GM19238 (cell line): ENCODE measurements around the gene EPHB2.
"Not testable (repeated sequence)": the region's sequence is repeated elsewhere in the genome, so short reads cannot be mapped to it uniquely, and the experiment has no call there.

Experiments
- DNase-seq: peaks from one replicate; pipeline ENCODE4 v3.0.0; 2011; ENCODE audit warnings: low spot score; ENCODE audit not compliant: insufficient read length

EPHB2 gene

GRCh38 chr1:22691031-22691753 lies 19.4 kb upstream of the EPHB2 start:
- no peak for DNase-seq

GRCh38 chr1:22694172-22694571 lies 16.5 kb upstream of the EPHB2 start:
- no peak for DNase-seq

- DNase-seq = no peak
These were observed 14.0 kb upstream of the EPHB2 start for GRCh38 chr1:22696610-22697009.

GRCh38 chr1:22697980-22698379 lies 12.7 kb upstream of the EPHB2 start:
- DNase-seq = no peak

- no peak for DNase-seq
These were observed 10.7 kb upstream of the EPHB2 start for GRCh38 chr1:22699681-22700520.

GRCh38 chr1:22702296-22703085 lies 8.1 kb upstream of the EPHB2 start:
- no peak for DNase-seq

GRCh38 chr1:22704440-22705067 lies 6.1 kb upstream of the EPHB2 start:
- DNase-seq = peak; percentile 77

- DNase-seq = no peak
These were observed 5.1 kb upstream of the EPHB2 start for GRCh38 chr1:22705586-22705985.

- DNase-seq = not testable (repeated sequence)
These were observed 4.5 kb upstream of the EPHB2 start for GRCh38 chr1:22706100-22706499.

GRCh38 chr1:22708777-22709176 lies 1.9 kb upstream of the EPHB2 start:
- DNase-seq = no peak

- DNase-seq = no peak
These were observed 1.4 kb upstream of the EPHB2 start for GRCh38 chr1:22709227-22709626.

GRCh38 chr1:22709891-22710700 lies 543 bp upstream of the EPHB2 start:
- DNase-seq = no peak

GRCh38 chr1:22711071-22711470 lies 432 bp downstream of the EPHB2 start:
- no peak for DNase-seq

GRCh38 chr1:22711591-22712501 lies 1.2 kb downstream of the EPHB2 start:
- DNase-seq = no peak

- peak; percentile 37 for DNase-seq
These were observed 2.0 kb downstream of the EPHB2 start for GRCh38 chr1:22712502-22713271.

GRCh38 chr1:22714455-22714854 lies 3.8 kb downstream of the EPHB2 start:
- DNase-seq = no peak

- DNase-seq = no peak
These were observed 6.6 kb downstream of the EPHB2 start for GRCh38 chr1:22717037-22717760.
